WERI-Rb-1 (cell line): ENCODE data around the gene KIR3DL3.
"Not testable (repeated sequence)": the region's sequence is repeated elsewhere in the genome, so short reads cannot be mapped to it uniquely, and the experiment has no call there.

ENCODE experiments used
- DNase-seq: peaks from one replicate; pipeline ENCODE4 v3.0.0-alpha.2; 2020
- H3K27ac ChIP-seq: fragments of 250-450 bp; sonication (Bioruptor Pico); 2 replicates; pipeline ENCODE4 v1.5.1; 2020; ENCODE audit warnings: mild to moderate bottlenecking, moderate library complexity
- H3K27me3 ChIP-seq: fragments of 250-450 bp; sonication (Bioruptor Pico); 2 replicates; pipeline ENCODE4 v1.5.1; 2021; ENCODE audit warnings: mild to moderate bottlenecking, low read depth, moderate library complexity; ENCODE audit not compliant: insufficient read depth, severe bottlenecking
- H3K36me3 ChIP-seq: fragments of 250-450 bp; sonication (Bioruptor Pico); 2 replicates; pipeline ENCODE4 v1.5.1; 2020; ENCODE audit warnings: mild to moderate bottlenecking, moderate library complexity
- H3K4me3 ChIP-seq: 2 replicates; pipeline ENCODE4 v1.5.1; 2011; ENCODE audit warnings: low read depth, mild to moderate bottlenecking, control low read depth, low read length
- H3K9me3 ChIP-seq: fragments of 250-450 bp; sonication (Bioruptor Pico); 2 replicates; pipeline ENCODE4 v1.5.1; 2021; ENCODE audit warnings: mild to moderate bottlenecking, moderate library complexity; ENCODE audit not compliant: severe bottlenecking
- TF ChIP-seq, protein P1 (sequence below): IDR thresholded peaks from 2 replicates; pipeline ENCODE4 v1.5.1; 2011; ENCODE audit warnings: low read depth, mild to moderate bottlenecking, control low read depth, inconsistent platforms, low read length

Gene KIR3DL3

GRCh38 chr19:54738715-54739114 is 14.5 kb downstream of the KIR3DL3 start:
- Histone ChIP-seq H3K36me3 (no peaks in the 10 kb centered on the region), H3K27me3 (peaks cover 2% of the 10 kb centered on the region), H3K9me3 (no peaks in the 10 kb centered on the region), H3K27ac (no peak overlapping the region), H3K4me3 (no peak overlapping the region)
- DNase-seq: no peak
- TF ChIP-seq, protein P1, sequence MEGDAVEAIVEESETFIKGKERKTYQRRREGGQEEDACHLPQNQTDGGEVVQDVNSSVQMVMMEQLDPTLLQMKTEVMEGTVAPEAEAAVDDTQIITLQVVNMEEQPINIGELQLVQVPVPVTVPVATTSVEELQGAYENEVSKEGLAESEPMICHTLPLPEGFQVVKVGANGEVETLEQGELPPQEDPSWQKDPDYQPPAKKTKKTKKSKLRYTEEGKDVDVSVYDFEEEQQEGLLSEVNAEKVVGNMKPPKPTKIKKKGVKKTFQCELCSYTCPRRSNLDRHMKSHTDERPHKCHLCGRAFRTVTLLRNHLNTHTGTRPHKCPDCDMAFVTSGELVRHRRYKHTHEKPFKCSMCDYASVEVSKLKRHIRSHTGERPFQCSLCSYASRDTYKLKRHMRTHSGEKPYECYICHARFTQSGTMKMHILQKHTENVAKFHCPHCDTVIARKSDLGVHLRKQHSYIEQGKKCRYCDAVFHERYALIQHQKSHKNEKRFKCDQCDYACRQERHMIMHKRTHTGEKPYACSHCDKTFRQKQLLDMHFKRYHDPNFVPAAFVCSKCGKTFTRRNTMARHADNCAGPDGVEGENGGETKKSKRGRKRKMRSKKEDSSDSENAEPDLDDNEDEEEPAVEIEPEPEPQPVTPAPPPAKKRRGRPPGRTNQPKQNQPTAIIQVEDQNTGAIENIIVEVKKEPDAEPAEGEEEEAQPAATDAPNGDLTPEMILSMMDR: no peak

- Histone ChIP-seq H3K4me3 (no peak overlapping the region), H3K9me3 (no peaks in the 10 kb centered on the region), H3K27me3 (no peaks in the 10 kb centered on the region), H3K27ac (no peak overlapping the region), H3K36me3 (no peaks in the 10 kb centered on the region)
- DNase-seq: no peak
- TF ChIP-seq, protein P1: no peak
Observed at GRCh38 chr19:54739587-54740497, 15.6 kb downstream of the KIR3DL3 start.

DNA sequence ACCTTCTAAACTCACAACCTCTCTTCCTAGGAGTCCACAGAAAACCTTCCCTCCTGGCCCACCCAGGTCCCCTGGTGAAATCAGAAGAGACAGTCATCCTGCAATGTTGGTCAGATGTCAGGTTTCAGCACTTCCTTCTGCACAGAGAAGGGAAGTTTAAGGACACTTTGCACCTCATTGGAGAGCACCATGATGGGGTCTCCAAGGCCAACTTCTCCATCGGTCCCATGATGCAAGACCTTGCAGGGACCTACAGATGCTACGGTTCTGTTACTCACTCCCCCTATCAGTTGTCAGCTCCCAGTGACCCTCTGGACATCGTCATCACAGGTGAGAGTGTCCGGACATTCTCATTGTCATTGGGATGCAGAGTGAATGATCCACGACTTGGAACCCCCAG is 17.7 kb downstream of the KIR3DL3 start:
- not testable (repeated sequence) for H3K27me3 ChIP-seq, H3K27ac ChIP-seq, H3K9me3 ChIP-seq, H3K36me3 ChIP-seq, H3K4me3 ChIP-seq, DNase-seq

DNA sequence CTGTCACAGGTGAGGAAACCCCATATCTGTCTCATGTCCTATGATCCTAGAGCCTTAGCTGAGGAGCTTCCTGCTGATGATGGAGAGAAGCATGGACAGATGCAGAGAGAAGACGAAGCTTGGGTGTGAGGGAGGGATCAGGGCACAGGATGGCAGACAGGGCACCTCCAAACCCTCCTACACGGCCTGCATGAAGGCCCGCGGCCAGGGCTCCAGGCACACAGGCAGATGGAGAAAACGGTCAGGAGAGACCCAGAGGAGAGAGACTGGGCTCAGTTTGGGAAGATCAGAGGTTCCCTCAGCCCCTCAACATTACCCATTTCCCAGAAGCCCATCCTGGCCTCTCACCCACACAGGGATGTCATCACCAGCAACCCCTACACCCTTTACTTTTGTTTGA is 19.8 kb downstream of the KIR3DL3 start:
- not testable (repeated sequence) for H3K27me3 ChIP-seq, H3K27ac ChIP-seq, DNase-seq, H3K9me3 ChIP-seq, H3K4me3 ChIP-seq, H3K36me3 ChIP-seq

DNA sequence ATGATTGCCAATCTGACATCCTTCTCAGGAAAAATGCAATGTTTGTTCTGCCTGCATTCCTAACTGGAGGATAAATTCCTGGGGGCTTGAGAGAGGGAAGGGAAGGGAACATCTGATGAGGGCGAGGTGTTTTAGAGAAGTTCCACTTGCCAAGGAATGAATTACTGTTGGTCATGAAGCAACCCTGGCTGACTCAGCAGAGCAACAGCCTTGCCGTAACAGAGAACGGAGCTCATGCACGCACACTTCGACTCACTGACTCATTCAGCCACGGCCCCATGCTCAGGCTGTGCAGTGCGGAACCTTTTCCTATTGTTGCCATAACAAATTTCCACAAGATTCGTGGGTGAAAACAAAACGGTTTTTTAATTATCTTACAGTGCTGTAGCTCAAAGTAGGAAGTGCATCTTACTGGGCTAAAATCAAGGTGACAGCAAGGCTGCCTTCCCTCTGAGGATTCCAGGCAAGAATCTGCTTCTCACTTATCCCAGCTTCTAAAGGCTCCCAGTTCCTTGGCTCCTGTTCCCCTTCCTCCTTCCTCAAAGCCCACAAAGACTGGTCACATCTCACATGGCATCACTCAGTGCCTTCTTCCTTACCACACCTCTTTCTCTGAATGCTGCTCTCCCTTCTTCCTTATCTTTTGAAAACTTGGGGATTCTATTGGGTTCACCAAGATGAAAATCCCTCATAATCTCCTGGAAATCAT is 23.5 kb downstream of the KIR3DL3 start:
- not testable (repeated sequence) for H3K36me3 ChIP-seq, H3K27me3 ChIP-seq, H3K4me3 ChIP-seq, H3K27ac ChIP-seq, DNase-seq, H3K9me3 ChIP-seq

GRCh38 chr19:54750276-54750675 is 26.0 kb downstream of the KIR3DL3 start:
- H3K4me3 ChIP-seq, H3K27ac ChIP-seq, H3K36me3 ChIP-seq, H3K27me3 ChIP-seq, DNase-seq, H3K9me3 ChIP-seq: not testable (repeated sequence)

DNA sequence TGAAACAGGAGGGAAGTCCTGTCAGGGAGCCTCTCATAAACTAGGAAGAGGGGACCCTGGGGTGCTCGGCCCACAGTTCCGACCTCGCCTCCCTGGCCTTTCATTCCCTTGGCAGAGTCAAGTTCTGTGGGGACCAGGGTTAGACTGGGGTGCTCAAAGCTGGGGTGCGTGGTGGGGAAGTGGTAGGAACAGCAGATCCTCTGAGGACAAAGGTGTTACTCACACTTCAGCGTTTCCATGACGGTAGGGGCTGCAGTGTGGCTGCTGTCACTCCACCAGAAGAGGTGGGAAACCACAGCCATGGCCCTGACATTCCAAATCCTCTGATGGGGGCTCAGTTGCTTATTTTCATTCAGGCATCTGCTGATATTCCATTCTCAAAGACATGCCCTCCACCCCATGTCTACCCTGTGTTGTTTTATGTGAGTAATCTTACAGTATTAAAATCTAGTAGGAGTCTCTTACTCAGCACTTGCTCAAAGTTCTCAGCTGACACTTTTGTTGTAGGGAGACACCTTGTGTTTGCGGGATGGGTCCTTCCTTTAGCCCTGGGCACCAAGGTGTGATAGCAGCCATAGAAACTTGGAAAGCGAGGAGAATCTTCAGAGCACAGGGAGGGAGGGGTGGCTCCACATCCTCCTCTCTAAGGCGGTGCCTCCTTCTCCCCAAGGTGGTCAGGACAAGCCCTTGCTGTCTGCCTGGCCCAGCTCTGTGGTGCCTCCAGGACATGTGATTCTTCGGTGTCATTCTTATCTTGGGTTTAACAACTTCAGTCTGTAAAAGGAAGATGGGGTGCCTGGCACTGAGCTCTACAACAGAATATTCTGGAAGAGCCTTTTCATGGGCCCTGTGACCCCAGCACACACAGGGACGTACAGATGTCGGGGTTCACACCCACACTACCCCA is 32.2 kb downstream of the KIR3DL3 start:
- not testable (repeated sequence) for H3K27ac ChIP-seq, H3K4me3 ChIP-seq, H3K27me3 ChIP-seq, H3K36me3 ChIP-seq, H3K9me3 ChIP-seq, DNase-seq

GRCh38 chr19:54758577-54758976 is 34.3 kb downstream of the KIR3DL3 start:
- H3K9me3 ChIP-seq, H3K4me3 ChIP-seq, H3K27me3 ChIP-seq, H3K36me3 ChIP-seq, DNase-seq, H3K27ac ChIP-seq: not testable (repeated sequence)

DNA sequence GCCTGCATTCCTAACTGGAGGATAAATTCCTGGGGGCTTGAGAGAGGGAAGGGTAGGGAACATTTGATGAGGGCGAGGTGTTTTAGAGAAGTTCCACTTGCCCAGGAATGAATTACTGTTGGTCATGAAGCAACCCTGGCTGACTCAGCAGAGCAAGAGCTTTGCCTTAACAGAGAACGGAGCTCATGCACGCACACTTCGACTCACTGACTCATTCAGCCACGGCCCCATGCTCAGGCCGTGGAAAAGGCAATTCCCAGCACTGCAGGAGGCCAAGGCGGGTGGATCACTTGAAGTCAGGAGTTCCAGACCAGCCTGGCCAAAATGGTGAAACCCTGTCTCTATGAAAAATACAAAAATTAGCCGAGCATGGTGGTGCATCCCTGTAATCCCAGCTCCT is 40.0 kb downstream of the KIR3DL3 start:
- H3K36me3 ChIP-seq, H3K27ac ChIP-seq, H3K27me3 ChIP-seq, H3K4me3 ChIP-seq, H3K9me3 ChIP-seq, DNase-seq: not testable (repeated sequence)

- not testable (repeated sequence) for H3K27me3 ChIP-seq, H3K9me3 ChIP-seq, DNase-seq
Observed at GRCh38 chr19:54766464-54766863, 42.2 kb downstream of the KIR3DL3 start.

DNA sequence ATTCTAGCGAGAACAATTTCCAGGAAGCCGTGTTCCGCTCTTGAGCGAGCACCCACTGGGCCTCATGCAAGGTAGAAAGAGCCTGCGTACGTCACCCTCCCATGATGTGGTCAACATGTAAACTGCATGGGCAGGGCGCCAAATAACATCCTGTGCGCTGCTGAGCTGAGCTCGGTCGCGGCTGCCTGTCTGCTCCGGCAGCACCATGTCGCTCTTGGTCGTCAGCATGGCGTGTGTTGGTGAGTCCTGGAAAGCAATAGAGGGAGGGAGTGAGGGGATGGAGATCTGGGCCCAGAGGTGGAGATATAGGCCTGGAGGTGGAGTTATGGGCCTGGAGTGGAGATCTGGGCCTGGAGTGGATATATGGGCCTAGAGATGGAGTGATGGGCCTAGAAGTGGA is 45.4 kb downstream of the KIR3DL3 start, which contains the start of gene KIR2DL1:
KIR2DL1 (plus strand) TSS at position 148 of the 400 bp plus-strand sequence; CDS start at position 206, 58 bp downstream.
- H3K4me3 ChIP-seq, DNase-seq, H3K36me3 ChIP-seq, H3K27ac ChIP-seq, H3K9me3 ChIP-seq: not testable (repeated sequence)
- H3K27me3 ChIP-seq: peaks cover 12% of the 10 kb centered on the region

More at GRCh38 chr19:54766464-54766863, 42.2 kb downstream of the KIR3DL3 start:
- not testable (repeated sequence) for H3K36me3 ChIP-seq, H3K27ac ChIP-seq, H3K4me3 ChIP-seq
